GM13976 (cell line): Measurements from ENCODE around the gene ABCA13.

Experiments used
- DNase-seq: peaks from one replicate; pipeline ENCODE4 v3.0.0; 2012; ENCODE audit warnings: low spot score
- in situ Hi-C: fragments of 300-500 bp; cut with MboI; formaldehyde crosslinking; loops from one replicate; pipeline ENCODE4 v1.12.0; 2022; ENCODE audit warnings: low sequenced_read_pairs, mixed read lengths, inconsistent platforms; ENCODE audit not compliant: unreplicated experiment
- TF ChIP-seq, protein P1 (sequence below): IDR thresholded peaks from 2 replicates; pipeline ENCODE4 v1.5.1; 2012; ENCODE audit warnings: borderline replicate concordance, mild to moderate bottlenecking; ENCODE audit not compliant: insufficient read depth; ENCODE audit errors: extremely low read depth, missing control alignments, control extremely low read depth

The ABCA13 gene

GRCh38 chr7:48376263-48376662 is 205.0 kb downstream of the ABCA13 start:
- no peak for DNase-seq
- TF ChIP-seq, protein P1, sequence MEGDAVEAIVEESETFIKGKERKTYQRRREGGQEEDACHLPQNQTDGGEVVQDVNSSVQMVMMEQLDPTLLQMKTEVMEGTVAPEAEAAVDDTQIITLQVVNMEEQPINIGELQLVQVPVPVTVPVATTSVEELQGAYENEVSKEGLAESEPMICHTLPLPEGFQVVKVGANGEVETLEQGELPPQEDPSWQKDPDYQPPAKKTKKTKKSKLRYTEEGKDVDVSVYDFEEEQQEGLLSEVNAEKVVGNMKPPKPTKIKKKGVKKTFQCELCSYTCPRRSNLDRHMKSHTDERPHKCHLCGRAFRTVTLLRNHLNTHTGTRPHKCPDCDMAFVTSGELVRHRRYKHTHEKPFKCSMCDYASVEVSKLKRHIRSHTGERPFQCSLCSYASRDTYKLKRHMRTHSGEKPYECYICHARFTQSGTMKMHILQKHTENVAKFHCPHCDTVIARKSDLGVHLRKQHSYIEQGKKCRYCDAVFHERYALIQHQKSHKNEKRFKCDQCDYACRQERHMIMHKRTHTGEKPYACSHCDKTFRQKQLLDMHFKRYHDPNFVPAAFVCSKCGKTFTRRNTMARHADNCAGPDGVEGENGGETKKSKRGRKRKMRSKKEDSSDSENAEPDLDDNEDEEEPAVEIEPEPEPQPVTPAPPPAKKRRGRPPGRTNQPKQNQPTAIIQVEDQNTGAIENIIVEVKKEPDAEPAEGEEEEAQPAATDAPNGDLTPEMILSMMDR, result no peak
- in situ Hi-C loops, result no loop called here

DNA sequence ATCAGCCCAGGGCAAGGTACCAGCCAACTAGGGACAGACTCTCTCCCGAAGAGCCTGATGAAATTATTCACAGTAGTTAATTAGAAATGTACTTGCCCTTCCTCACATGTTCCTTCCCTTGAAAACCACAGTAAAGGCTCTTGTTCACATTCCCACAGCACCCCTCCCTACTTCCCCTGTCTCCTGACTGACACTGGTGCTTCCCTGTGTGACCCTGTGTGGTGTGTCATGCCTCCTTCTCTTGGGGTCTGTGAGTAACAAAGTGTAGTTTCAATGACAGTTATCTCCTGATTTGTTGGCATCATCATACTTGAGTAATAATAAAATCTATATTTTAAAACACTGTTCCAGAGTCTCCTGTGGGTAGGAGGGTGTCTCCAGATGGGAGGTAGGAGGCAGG is 209.7 kb downstream of the ABCA13 start:
- in situ Hi-C loops, result no loop called here
- DNase-seq, result no peak
- TF ChIP-seq, protein P1, result no peak

DNA sequence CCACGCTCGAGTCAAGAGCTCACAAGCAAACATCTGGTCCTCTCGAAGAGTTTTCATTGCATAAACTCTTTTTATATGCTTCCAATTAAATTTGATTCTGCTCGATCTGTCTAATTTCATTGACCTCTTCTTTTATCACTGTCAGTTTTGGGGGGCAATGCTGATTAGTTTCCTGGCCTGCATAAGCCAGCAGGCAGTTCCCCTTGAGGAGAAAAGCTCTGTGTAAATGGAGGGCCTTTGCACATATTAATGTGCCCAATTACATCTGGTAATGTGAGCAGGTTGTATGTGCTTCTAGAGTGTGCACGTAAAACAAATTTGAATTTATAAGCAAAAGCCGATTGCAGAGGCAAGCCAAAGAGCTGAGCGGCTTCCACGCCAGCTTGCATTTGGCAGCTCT is 210.3 kb downstream of the ABCA13 start:
- TF ChIP-seq, protein P1, result no peak
- DNase-seq, result no peak
- in situ Hi-C loops, result no loop called here

- TF ChIP-seq, protein P1, result no peak
- in situ Hi-C loops, result no loop called here
- no peak for DNase-seq
These were observed 213.0 kb downstream of the ABCA13 start for GRCh38 chr7:48384180-48384752.

DNA sequence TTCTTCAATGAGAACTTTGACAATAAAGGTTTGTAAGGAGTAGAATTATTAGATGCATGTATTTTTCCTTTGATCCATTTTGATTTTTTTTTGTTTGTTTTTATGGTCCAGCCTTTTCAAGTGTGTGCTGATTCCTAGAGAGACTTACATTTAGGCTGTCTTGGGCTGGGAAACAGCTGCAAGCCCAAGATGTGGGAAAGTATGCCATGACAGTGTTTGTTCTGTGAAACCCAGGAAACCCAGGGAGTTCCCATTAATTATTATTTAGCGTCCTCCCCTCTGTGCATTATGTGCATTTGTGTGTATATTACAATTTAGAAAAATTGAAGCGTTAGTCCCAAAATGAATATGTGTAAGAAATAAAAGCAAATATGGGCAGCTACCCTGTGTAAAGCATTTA is 216.7 kb downstream of the ABCA13 start:
- TF ChIP-seq, protein P1, result no peak
- no peak for DNase-seq
- in situ Hi-C loops, result no loop called here

DNA sequence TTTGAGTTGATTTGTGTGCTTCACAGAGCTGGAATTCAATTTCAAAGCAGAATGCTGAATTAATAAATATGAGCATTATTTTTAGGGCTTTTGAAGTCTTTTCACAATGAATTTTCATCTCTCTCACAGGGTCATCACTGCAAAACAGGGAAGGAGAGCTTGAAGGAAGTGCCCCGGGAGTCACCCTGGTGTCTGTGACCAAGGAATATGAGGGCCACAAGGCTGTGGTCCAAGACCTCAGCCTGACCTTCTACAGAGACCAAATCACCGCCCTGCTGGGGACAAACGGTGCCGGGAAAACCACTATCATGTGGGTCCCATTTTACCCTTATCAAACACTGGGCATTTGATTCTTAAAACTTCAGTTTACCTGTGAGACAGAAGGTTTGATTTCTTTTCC is 217.7 kb downstream of the ABCA13 start:
- DNase-seq, result no peak
- TF ChIP-seq, protein P1, result no peak
- in situ Hi-C loops, result no loop called here

GRCh38 chr7:48389977-48390376 is 218.7 kb downstream of the ABCA13 start:
- TF ChIP-seq, protein P1, result no peak
- no peak for DNase-seq

More at GRCh38 chr7:48389977-48390376, 218.7 kb downstream of the ABCA13 start:
- in situ Hi-C loops, result no loop called here
